SK-N-SH (cell line): ENCODE data around the gene MTF2. TPM values are rescaled to one million over a fixed set of nuclear protein-coding genes. Genes with fewer than 3 reads are reported as not detected.

ENCODE experiments used
- CTCF ChIA-PET: fragments of 300-600, 350-600 bp; formaldehyde crosslinking; extraction: SDS; loops from one replicate; lab custom pipeline; 2021; lab: Yijun Ruan, JAX
- POLR2A ChIA-PET: fragments of 350-600 bp; sonication (Branson Sonifier 250); formaldehyde crosslinking; extraction: SDS; loops from one replicate; lab custom pipeline; 2020; ENCODE audit warnings: antibody characterized with exemption, inconsistent platforms; lab: Yijun Ruan, JAX
- DNase-seq: peaks from one replicate; pipeline ENCODE4 v3.0.0; 2012
- H2AFZ ChIP-seq: fragments of 200-600 bp; sonication (generic); 2 replicates; pipeline ENCODE4 v1.8.1; 2016; ENCODE audit warnings: antibody characterized with exemption, mild to moderate bottlenecking, low read depth
- H3F3A ChIP-seq: fragments of 200-600 bp; sonication (generic); replicated peaks from 2 replicates; pipeline ENCODE3; 2016; ENCODE audit warnings: antibody characterized with exemption, mild to moderate bottlenecking; ENCODE audit not compliant: insufficient read depth
- H3K27ac ChIP-seq, 2 experiments: fragments of 200-500 bp in 1 of 2; fragments of 200-600 bp in 1 of 2; sonication (Bioruptor generic) in 1 of 2; sonication (generic), shearing (Covaris generic) in 1 of 2; 2 replicates each; pipeline versions ENCODE4 v1.5.1 to v1.6.1; 2014 to 2016; ENCODE audit warnings: low read depth in 2 of 2, inconsistent platforms in 1 of 2, low read length in 1 of 2, mild to moderate bottlenecking in 1 of 2, mixed read lengths in 1 of 2
- H3K27me3 ChIP-seq: fragments of 200-600 bp; sonication (generic), shearing (Covaris generic); 2 replicates; pipeline ENCODE4 v1.6.1; 2016; ENCODE audit warnings: mixed run types; ENCODE audit not compliant: insufficient read depth
- H3K36me3 ChIP-seq, 2 experiments: fragments of 200-500 bp in 1 of 2; fragments of 200-600 bp in 1 of 2; sonication (Bioruptor generic) in 1 of 2; sonication (generic) in 1 of 2; replicated peaks in 1 of 2; 2 replicates each; pipeline versions ENCODE3 to v1.5.1; 2014 to 2016; ENCODE audit warnings: low read length in 1 of 2, mild to moderate bottlenecking in 1 of 2; ENCODE audit not compliant: insufficient read depth in 2 of 2, control insufficient read depth in 1 of 2
- H3K4me1 ChIP-seq, 2 experiments: fragments of 200-500 bp in 1 of 2; fragments of 200-600 bp in 1 of 2; sonication (Bioruptor generic) in 1 of 2; sonication (generic), shearing (Covaris generic) in 1 of 2; 2 replicates each; pipeline versions ENCODE4 v1.5.1 to v1.6.1; 2014 to 2016; ENCODE audit warnings: low read depth in 1 of 2, low read length in 1 of 2, mixed run types in 1 of 2; ENCODE audit not compliant: insufficient read depth in 2 of 2, control insufficient read depth in 1 of 2
- H3K4me2 ChIP-seq: fragments of 200-600 bp; sonication (generic), shearing (Covaris generic); 2 replicates; pipeline ENCODE4 v1.6.1; 2017; ENCODE audit warnings: mixed run types
- H3K4me3 ChIP-seq, 2 experiments: fragments of 200-500 bp in 1 of 2; fragments of 200-600 bp in 1 of 2; sonication (Bioruptor generic) in 1 of 2; sonication (generic), shearing (Covaris generic) in 1 of 2; 2 replicates each; pipeline versions ENCODE4 v1.5.1 to v1.8.1; 2014 to 2016; ENCODE audit warnings: low read depth in 2 of 2, inconsistent platforms in 1 of 2, low read length in 1 of 2, mild to moderate bottlenecking in 1 of 2, mixed read lengths in 1 of 2, moderate library complexity in 1 of 2
- H3K79me2 ChIP-seq: fragments of 200-600 bp; sonication (generic); 2 replicates; pipeline ENCODE4 v1.8.1; 2017; ENCODE audit warnings: mild to moderate bottlenecking; ENCODE audit not compliant: insufficient read depth
- H3K9ac ChIP-seq: fragments of 200-600 bp; sonication (generic); 2 replicates; pipeline ENCODE4 v1.6.1; 2017; ENCODE audit warnings: mixed run types
- H3K9me2 ChIP-seq: fragments of 200-600 bp; sonication (generic); 2 replicates; pipeline ENCODE4 v1.6.1; 2017; ENCODE audit warnings: mixed run types
- H3K9me3 ChIP-seq: fragments of 200-600 bp; sonication (generic); 2 replicates; pipeline ENCODE4 v1.6.1; 2017; ENCODE audit warnings: mixed run types, mild to moderate bottlenecking, moderate library complexity
- H4K20me1 ChIP-seq: fragments of 200-600 bp; sonication (generic); 2 replicates; pipeline ENCODE4 v1.6.1; 2017; ENCODE audit warnings: mild to moderate bottlenecking, mixed run types; ENCODE audit not compliant: insufficient read depth
- CTCF ChIP-seq: fragments of 200-600 bp; sonication (generic); IDR thresholded peaks from 2 replicates; pipeline ENCODE4 v1.6.1; 2017; ENCODE audit warnings: antibody characterized with exemption, mild to moderate bottlenecking, moderate library complexity
- EP300 ChIP-seq, 2 experiments: IDR thresholded peaks; 2 replicates each; pipeline versions ENCODE4 v1.4.0 to v1.6.1; 2012; ENCODE audit warnings: borderline replicate concordance in 1 of 2, low read depth in 1 of 2, low read length in 1 of 2
- IRF3 ChIP-seq: fragments of 150-350 bp; IDR thresholded peaks from 2 replicates; pipeline ENCODE4 v1.6.1; 2016; ENCODE audit warnings: mild to moderate bottlenecking, low read depth, low read length
- MEF2A ChIP-seq: IDR thresholded peaks from 2 replicates; pipeline ENCODE4 v1.4.0; 2012; ENCODE audit warnings: low read depth, borderline replicate concordance
- NRF1 ChIP-seq: IDR thresholded peaks from 2 replicates; pipeline ENCODE4 v1.6.1; 2012; ENCODE audit warnings: low read depth, mild to moderate bottlenecking, low read length
- POLR2AphosphoS5 ChIP-seq: IDR thresholded peaks from 2 replicates; pipeline ENCODE4 v1.6.1; 2012; ENCODE audit warnings: low read depth, low read length
- RAD21 ChIP-seq: IDR thresholded peaks from 2 replicates; pipeline ENCODE4 v1.6.1; 2012; ENCODE audit warnings: mild to moderate bottlenecking, low read length
- RFX5 ChIP-seq: IDR thresholded peaks from 2 replicates; pipeline ENCODE4 v1.6.1; 2012; ENCODE audit warnings: mild to moderate bottlenecking, improper control_type of control experiment, low read length
- RXRA ChIP-seq: IDR thresholded peaks from 2 replicates; pipeline ENCODE4 v1.4.0; 2012; ENCODE audit warnings: low read depth, mild to moderate bottlenecking, borderline replicate concordance
- SIN3A ChIP-seq: IDR thresholded peaks from 2 replicates; pipeline ENCODE4 v1.6.1; 2012; ENCODE audit warnings: low read depth, mild to moderate bottlenecking, low read length, moderate library complexity, borderline replicate concordance
- SMC3 ChIP-seq: IDR thresholded peaks from 2 replicates; pipeline ENCODE4 v1.6.1; 2012; ENCODE audit warnings: low read depth, low read length, improper control_type of control experiment
- TAF1 ChIP-seq: IDR thresholded peaks from 2 replicates; pipeline ENCODE4 v1.6.1; 2012; ENCODE audit warnings: low read depth, mild to moderate bottlenecking, low read length, moderate library complexity, borderline replicate concordance
- WGBS: methylation state at CpG from one replicate; pipeline ENCODE4 v1.1.6; 2017; ENCODE audit warnings: low lambda C conversion rate; 5-methylcytosine and 5-hydroxymethylcytosine counted together
- polyA plus RNA-seq, 3 experiments: library from polyadenylated mRNA; depleted of rRNA; stranded (reverse); fragments of >200 nt; gene quantifications; 2 replicates each; pipeline ENCODE4 v1.2.3, GENCODE V29; 2012
- TF ChIP-seq, protein P1 (sequence below): IDR thresholded peaks from 2 replicates; pipeline ENCODE4 v1.4.0; 2012; ENCODE audit warnings: low read depth, borderline replicate concordance
- TF ChIP-seq, protein P2 (sequence below): IDR thresholded peaks from 2 replicates; pipeline ENCODE4 v1.4.0; 2012; ENCODE audit warnings: low read depth, borderline replicate concordance
- TF ChIP-seq, protein P3 (sequence below): IDR thresholded peaks from 2 replicates; pipeline ENCODE4 v1.6.1; 2012; ENCODE audit warnings: mild to moderate bottlenecking, low read depth, low read length, moderate library complexity

The MTF2 gene
- polyA plus RNA-seq, 1 of the 3 experiments (the other 2 are of a cell fraction): 11.9 TPM

DNA sequence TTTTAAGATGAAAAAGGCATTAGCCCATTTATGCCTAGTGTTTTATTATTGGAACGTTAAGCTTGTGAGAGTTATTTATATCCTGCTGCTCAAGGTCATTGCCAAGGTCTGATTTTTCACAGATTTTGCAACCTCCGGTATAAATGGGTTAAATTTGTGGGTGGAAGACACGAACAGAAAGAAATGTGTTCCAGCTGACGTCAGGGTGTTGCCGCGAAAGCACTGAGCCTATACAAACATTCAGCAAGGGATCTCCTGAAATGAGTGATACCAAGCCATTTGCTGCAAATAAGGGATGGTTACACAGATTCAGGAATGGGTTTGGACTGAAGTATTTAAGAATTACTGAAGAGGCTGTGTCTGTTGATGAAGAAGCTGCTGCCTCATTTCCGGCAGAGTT lies 68.9 kb downstream of the MTF2 start:
- H3K4me1 ChIP-seq: no peaks in the 10 kb centered on the region; a peak in 1 of 4 replicates
- TF ChIP-seq MEF2A: no peak
- no peak for TF ChIP-seq EP300 (IDR thresholded peaks at IDR 0.05; ENCODE audit: borderline replicate concordance in 1 of 2, low read depth in 1 of 2, low read length in 1 of 2)
- TF ChIP-seq SIN3A: no peak
- no peak for TF ChIP-seq RFX5
- TF ChIP-seq, protein P1, sequence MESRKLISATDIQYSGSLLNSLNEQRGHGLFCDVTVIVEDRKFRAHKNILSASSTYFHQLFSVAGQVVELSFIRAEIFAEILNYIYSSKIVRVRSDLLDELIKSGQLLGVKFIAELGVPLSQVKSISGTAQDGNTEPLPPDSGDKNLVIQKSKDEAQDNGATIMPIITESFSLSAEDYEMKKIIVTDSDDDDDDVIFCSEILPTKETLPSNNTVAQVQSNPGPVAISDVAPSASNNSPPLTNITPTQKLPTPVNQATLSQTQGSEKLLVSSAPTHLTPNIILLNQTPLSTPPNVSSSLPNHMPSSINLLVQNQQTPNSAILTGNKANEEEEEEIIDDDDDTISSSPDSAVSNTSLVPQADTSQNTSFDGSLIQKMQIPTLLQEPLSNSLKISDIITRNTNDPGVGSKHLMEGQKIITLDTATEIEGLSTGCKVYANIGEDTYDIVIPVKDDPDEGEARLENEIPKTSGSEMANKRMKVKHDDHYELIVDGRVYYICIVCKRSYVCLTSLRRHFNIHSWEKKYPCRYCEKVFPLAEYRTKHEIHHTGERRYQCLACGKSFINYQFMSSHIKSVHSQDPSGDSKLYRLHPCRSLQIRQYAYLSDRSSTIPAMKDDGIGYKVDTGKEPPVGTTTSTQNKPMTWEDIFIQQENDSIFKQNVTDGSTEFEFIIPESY: no peak
- TF ChIP-seq POLR2AphosphoS5: no peak
- no peak for TF ChIP-seq SMC3
- no peak for TF ChIP-seq IRF3
- TF ChIP-seq, protein P2, sequence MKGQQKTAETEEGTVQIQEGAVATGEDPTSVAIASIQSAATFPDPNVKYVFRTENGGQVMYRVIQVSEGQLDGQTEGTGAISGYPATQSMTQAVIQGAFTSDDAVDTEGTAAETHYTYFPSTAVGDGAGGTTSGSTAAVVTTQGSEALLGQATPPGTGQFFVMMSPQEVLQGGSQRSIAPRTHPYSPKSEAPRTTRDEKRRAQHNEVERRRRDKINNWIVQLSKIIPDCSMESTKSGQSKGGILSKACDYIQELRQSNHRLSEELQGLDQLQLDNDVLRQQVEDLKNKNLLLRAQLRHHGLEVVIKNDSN: no peak
- no peak for TF ChIP-seq CTCF
- TF ChIP-seq RAD21: no peak
- H3K36me3 ChIP-seq: peaks cover 45 to 54% of the 10 kb centered on the region in 2 experiments
- H2AFZ ChIP-seq: no peak overlapping the region
- no peaks in the 10 kb centered on the region for H3K27me3 ChIP-seq
- H3K27ac ChIP-seq: no peak overlapping the region
- no peak for DNase-seq
- no peak overlapping the region for H3K4me3 ChIP-seq
- ChIA-PET POLR2A (no interaction called here), CTCF (no interaction called here)
- H3K79me2 ChIP-seq: peaks cover 29% of the 10 kb centered on the region; the same call in 1 of the 2 replicates
- peaks cover 8% of the 10 kb centered on the region for H3F3A ChIP-seq
- H3K9ac ChIP-seq: no peak overlapping the region
- H3K4me2 ChIP-seq: no peak overlapping the region
- 91% methylated on average over 7 of the region's 7 CpGs for WGBS
- H3K9me3 ChIP-seq: no peaks in the 10 kb centered on the region
- no peaks in the 10 kb centered on the region for H3K9me2 ChIP-seq
- H4K20me1 ChIP-seq: no peaks in the 10 kb centered on the region

DNA sequence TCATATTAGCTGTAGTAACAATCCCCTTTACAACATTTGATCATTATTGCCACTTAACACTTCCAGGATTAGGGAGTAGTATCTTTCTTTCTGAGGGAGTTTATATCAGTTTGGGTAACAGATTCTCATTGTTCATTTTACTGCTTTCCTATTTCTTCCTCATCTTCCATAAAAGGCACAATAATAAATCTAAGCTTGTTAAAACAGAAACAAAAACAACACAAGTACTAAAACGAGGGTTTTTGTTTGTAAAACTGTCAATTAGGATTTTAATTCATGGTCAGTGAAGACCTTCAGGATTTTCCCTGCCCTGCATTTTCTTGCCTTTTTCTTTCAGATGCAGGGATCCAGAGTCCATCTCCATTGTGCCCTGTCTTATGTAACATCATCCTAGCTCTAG lies 71.6 kb downstream of the MTF2 start:
- Histone ChIP-seq H3K9ac (no peak overlapping the region), H3K4me1 (no peaks in the 10 kb centered on the region; a peak in 1 of 4 replicates), H3K36me3 (peaks cover 58 to 65% of the 10 kb centered on the region in 2 experiments), H4K20me1 (no peaks in the 10 kb centered on the region), H3K27ac (no peak overlapping the region), H3F3A (peaks cover 16% of the 10 kb centered on the region), H3K4me2 (no peak overlapping the region), H3K27me3 (no peaks in the 10 kb centered on the region), H2AFZ (no peak overlapping the region), H3K4me3 (no peak overlapping the region), H3K9me3 (no peaks in the 10 kb centered on the region), H3K9me2 (no peaks in the 10 kb centered on the region), H3K79me2 (peaks cover 37% of the 10 kb centered on the region; the same call in 1 of the 2 replicates)
- 77% methylated on average over 1 of the region's 1 CpG for WGBS
- DNase-seq: no peak
- TF ChIP-seq RXRA: no peak
- TF ChIP-seq SIN3A: no peak
- no peak for TF ChIP-seq TAF1
- no peak for TF ChIP-seq RFX5
- TF ChIP-seq EP300 (IDR thresholded peaks at IDR 0.05; ENCODE audit: borderline replicate concordance in 1 of 2, low read depth in 1 of 2, low read length in 1 of 2): no peak
- no peak for TF ChIP-seq NRF1
- TF ChIP-seq, protein P3, sequence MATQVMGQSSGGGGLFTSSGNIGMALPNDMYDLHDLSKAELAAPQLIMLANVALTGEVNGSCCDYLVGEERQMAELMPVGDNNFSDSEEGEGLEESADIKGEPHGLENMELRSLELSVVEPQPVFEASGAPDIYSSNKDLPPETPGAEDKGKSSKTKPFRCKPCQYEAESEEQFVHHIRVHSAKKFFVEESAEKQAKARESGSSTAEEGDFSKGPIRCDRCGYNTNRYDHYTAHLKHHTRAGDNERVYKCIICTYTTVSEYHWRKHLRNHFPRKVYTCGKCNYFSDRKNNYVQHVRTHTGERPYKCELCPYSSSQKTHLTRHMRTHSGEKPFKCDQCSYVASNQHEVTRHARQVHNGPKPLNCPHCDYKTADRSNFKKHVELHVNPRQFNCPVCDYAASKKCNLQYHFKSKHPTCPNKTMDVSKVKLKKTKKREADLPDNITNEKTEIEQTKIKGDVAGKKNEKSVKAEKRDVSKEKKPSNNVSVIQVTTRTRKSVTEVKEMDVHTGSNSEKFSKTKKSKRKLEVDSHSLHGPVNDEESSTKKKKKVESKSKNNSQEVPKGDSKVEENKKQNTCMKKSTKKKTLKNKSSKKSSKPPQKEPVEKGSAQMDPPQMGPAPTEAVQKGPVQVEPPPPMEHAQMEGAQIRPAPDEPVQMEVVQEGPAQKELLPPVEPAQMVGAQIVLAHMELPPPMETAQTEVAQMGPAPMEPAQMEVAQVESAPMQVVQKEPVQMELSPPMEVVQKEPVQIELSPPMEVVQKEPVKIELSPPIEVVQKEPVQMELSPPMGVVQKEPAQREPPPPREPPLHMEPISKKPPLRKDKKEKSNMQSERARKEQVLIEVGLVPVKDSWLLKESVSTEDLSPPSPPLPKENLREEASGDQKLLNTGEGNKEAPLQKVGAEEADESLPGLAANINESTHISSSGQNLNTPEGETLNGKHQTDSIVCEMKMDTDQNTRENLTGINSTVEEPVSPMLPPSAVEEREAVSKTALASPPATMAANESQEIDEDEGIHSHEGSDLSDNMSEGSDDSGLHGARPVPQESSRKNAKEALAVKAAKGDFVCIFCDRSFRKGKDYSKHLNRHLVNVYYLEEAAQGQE: no peak
- ChIA-PET POLR2A (no interaction called here), CTCF (interaction anchor here (1.4 kb wide), 1 partner anchor 14 kb away, joined by 3 read pairs; no protein-coding TSS in a partner anchor)
